H1 (cell line): ENCODE results near the gene SPOCK1.

Source experiments
- EP300 ChIP-seq, 2 experiments: IDR thresholded peaks; 1 replicate in 1 of 2; 2 replicates in 1 of 2; pipeline ENCODE4 v1.6.1; 2011 to 2012; ENCODE audit warnings: low read depth in 2 of 2, low read length in 2 of 2, mild to moderate bottlenecking in 2 of 2, borderline replicate concordance in 1 of 2, inconsistent platforms in 1 of 2, moderate library complexity in 1 of 2
- HDAC6 ChIP-seq: IDR thresholded peaks from one replicate; pipeline ENCODE4 v1.7.1; 2012; ENCODE audit warnings: low read depth, mild to moderate bottlenecking, inconsistent platforms, low read length, moderate library complexity
- MAFK ChIP-seq: IDR thresholded peaks from 2 replicates; pipeline ENCODE4 v1.6.1; 2012; ENCODE audit warnings: low read depth, mild to moderate bottlenecking, improper control_type of control experiment, low read length
- POLR2AphosphoS5 ChIP-seq: IDR thresholded peaks from 2 replicates; pipeline ENCODE4 v1.6.1; 2011; ENCODE audit warnings: low read depth, low read length
- TCF12 ChIP-seq: IDR thresholded peaks from 2 replicates; pipeline ENCODE4 v1.6.1; 2011; ENCODE audit warnings: low read depth, mild to moderate bottlenecking, low read length
- ZNF274 ChIP-seq: IDR thresholded peaks from 2 replicates; pipeline ENCODE4 v1.7.0; 2012; ENCODE audit warnings: low read length, borderline replicate concordance; ENCODE audit errors: extremely low read depth
- TF ChIP-seq, protein P1 (sequence below), 3 experiments: IDR thresholded peaks; 1 replicate in 2 of 3; 2 replicates in 1 of 3; pipeline versions ENCODE4 v1.5.1 to v1.6.1; 2011; ENCODE audit warnings: low read length in 3 of 3, mild to moderate bottlenecking in 3 of 3, inconsistent platforms in 2 of 3, low read depth in 1 of 3, moderate library complexity in 1 of 3; ENCODE audit not compliant: insufficient read depth in 1 of 3; ENCODE audit errors: control extremely low read depth in 1 of 3

DNA sequence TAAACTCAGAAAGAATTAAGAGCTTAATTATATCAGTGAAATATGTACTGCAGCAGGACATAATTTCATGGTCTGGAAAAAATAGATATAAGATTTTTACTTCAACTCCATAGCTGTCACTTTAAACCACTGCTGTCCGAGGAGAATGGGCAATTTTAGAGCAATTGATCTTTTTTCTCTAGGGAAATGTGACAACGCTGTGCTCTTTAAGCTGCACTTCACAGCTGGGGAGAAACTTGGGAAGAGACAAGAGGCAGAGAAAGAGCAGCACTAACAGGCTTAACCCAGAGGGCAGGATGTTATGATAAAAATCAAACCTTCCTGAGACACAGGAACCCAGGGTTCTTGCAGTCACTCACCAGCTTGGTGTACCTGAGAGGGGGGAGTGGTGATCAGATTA, 92.0 kb downstream of the SPOCK1 start:
- TF ChIP-seq ZNF274, result no peak
- TF ChIP-seq, protein P1, sequence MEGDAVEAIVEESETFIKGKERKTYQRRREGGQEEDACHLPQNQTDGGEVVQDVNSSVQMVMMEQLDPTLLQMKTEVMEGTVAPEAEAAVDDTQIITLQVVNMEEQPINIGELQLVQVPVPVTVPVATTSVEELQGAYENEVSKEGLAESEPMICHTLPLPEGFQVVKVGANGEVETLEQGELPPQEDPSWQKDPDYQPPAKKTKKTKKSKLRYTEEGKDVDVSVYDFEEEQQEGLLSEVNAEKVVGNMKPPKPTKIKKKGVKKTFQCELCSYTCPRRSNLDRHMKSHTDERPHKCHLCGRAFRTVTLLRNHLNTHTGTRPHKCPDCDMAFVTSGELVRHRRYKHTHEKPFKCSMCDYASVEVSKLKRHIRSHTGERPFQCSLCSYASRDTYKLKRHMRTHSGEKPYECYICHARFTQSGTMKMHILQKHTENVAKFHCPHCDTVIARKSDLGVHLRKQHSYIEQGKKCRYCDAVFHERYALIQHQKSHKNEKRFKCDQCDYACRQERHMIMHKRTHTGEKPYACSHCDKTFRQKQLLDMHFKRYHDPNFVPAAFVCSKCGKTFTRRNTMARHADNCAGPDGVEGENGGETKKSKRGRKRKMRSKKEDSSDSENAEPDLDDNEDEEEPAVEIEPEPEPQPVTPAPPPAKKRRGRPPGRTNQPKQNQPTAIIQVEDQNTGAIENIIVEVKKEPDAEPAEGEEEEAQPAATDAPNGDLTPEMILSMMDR (IDR thresholded peaks at IDR 0.05; ENCODE audit: control extremely low read depth in 1 of 3, insufficient read depth in 1 of 3, low read depth in 1 of 3, low read length in 3 of 3), result no peak
- no peak for TF ChIP-seq POLR2AphosphoS5
- TF ChIP-seq MAFK, result no peak
- no peak for TF ChIP-seq EP300 (IDR thresholded peaks at IDR 0.05; ENCODE audit: borderline replicate concordance in 1 of 2, low read depth in 2 of 2, low read length in 2 of 2)
- no peak for TF ChIP-seq TCF12
- no peak for TF ChIP-seq HDAC6
